ENCODE data around the gene MYO7A.

The MYO7A gene

GRCh38 chr11:77200351-77201268, 72.6 kb downstream of the MYO7A start:
- no peak for TF ChIP-seq CTCF (IDR thresholded peaks at IDR 0.05; ENCODE audit: insufficient read depth, low read depth, low read length, missing control alignments)
- no peak overlapping the region for H3K4me3 ChIP-seq (ENCODE audit: low read depth, low read length)
- no peak for DNase-seq (ENCODE audit: low read depth)

GRCh38 chr11:77201370-77201769, 73.3 kb downstream of the MYO7A start:
- H3K4me3 ChIP-seq (ENCODE audit: low read depth, low read length), result no peak overlapping the region
- DNase-seq (ENCODE audit: low read depth), result no peak
- no peak for TF ChIP-seq CTCF (IDR thresholded peaks at IDR 0.05; ENCODE audit: insufficient read depth, low read depth, low read length, missing control alignments)

GRCh38 chr11:77201991-77202841, 74.2 kb downstream of the MYO7A start:
- TF ChIP-seq CTCF (IDR thresholded peaks at IDR 0.05; ENCODE audit: insufficient read depth, low read depth, low read length, missing control alignments), result no peak
- no peak for DNase-seq (ENCODE audit: low read depth)
- H3K4me3 ChIP-seq (ENCODE audit: low read depth, low read length), result no peak overlapping the region

GRCh38 chr11:77202941-77203900, 75.2 kb downstream of the MYO7A start:
- DNase-seq (ENCODE audit: low read depth), result no peak
- H3K4me3 ChIP-seq (ENCODE audit: low read depth, low read length), result no peak overlapping the region
- TF ChIP-seq CTCF (IDR thresholded peaks at IDR 0.05; ENCODE audit: insufficient read depth, low read depth, low read length, missing control alignments), result no peak

GRCh38 chr11:77203901-77204753, 76.1 kb downstream of the MYO7A start:
- no peak overlapping the region for H3K4me3 ChIP-seq (ENCODE audit: low read depth, low read length)
- TF ChIP-seq CTCF (IDR thresholded peaks at IDR 0.05; ENCODE audit: insufficient read depth, low read depth, low read length, missing control alignments), result no peak
- DNase-seq (ENCODE audit: low read depth), result no peak
